Activated CD8-positive, alpha-beta T cell treated with anti-CD3 and anti-CD28 coated beads for 36 hours (primary cell): ENCODE results near the gene LGR4. TPM values are rescaled to one million over a fixed set of nuclear protein-coding genes. Genes with fewer than 3 reads are reported as not detected.

ENCODE experiments used
- ATAC-seq: fragments of 200-7000 bp; cut with Tn5 transposase; one replicate; pipeline ENCODE4 v1.10.0; 2021; ENCODE audit warnings: mild to moderate bottlenecking, moderate library complexity
- CTCF ChIA-PET: fragments of 350-600 bp; sonication (Branson Sonifier 250); formaldehyde crosslinking; loops from one replicate; lab custom pipeline; 2021; ENCODE audit warnings: antibody characterized with exemption; lab: Charles Lee
- POLR2A ChIA-PET: fragments of 350-600 bp; sonication (Branson Sonifier 250); formaldehyde crosslinking; loops from one replicate; lab custom pipeline; 2021; ENCODE audit warnings: antibody characterized with exemption; lab: Charles Lee
- DNase-seq: peaks from one replicate; pipeline ENCODE4 v3.0.0-alpha.2; 2020
- H3K27ac Mint-ChIP-seq: one replicate; pipeline ENCODE4 v1.8.0; 2021; ENCODE audit warnings: mild to moderate bottlenecking, mixed read lengths
- H3K27me3 Mint-ChIP-seq: one replicate; pipeline ENCODE4 v1.8.0; 2021; ENCODE audit warnings: mixed read lengths
- H3K36me3 Mint-ChIP-seq: one replicate; pipeline ENCODE4 v1.8.0; 2021; ENCODE audit warnings: low read depth, mixed read lengths
- H3K4me1 Mint-ChIP-seq: one replicate; pipeline ENCODE4 v1.8.0; 2021; ENCODE audit warnings: low read depth, mixed read lengths
- H3K4me3 Mint-ChIP-seq: one replicate; pipeline ENCODE4 v1.8.0; 2021; ENCODE audit warnings: mild to moderate bottlenecking, moderate library complexity, mixed read lengths
- H3K9me3 Mint-ChIP-seq: one replicate; pipeline ENCODE4 v1.8.0; 2021; ENCODE audit warnings: mixed read lengths
- intact Hi-C: fragments of 100-400 bp; cut with micrococcal nuclease; formaldehyde crosslinking; loops from one replicate; pipeline ENCODE4 v1.10.0; 2022
- total RNA-seq, 2 experiments: library from RNA; stranded (reverse); gene quantifications; one replicate each; pipeline ENCODE4 v1.2.3, GENCODE V29; 2021
- TF ChIP-seq, protein P1 (sequence below): fragments of 200-600 bp; IDR thresholded peaks from one replicate; pipeline ENCODE4 v1.8.0; 2022; ENCODE audit warnings: antibody characterized with exemption, mild to moderate bottlenecking

The LGR4 gene
- total RNA-seq, 2 experiments from 2014 or later, result 0.09 TPM; not detected in 1

DNA sequence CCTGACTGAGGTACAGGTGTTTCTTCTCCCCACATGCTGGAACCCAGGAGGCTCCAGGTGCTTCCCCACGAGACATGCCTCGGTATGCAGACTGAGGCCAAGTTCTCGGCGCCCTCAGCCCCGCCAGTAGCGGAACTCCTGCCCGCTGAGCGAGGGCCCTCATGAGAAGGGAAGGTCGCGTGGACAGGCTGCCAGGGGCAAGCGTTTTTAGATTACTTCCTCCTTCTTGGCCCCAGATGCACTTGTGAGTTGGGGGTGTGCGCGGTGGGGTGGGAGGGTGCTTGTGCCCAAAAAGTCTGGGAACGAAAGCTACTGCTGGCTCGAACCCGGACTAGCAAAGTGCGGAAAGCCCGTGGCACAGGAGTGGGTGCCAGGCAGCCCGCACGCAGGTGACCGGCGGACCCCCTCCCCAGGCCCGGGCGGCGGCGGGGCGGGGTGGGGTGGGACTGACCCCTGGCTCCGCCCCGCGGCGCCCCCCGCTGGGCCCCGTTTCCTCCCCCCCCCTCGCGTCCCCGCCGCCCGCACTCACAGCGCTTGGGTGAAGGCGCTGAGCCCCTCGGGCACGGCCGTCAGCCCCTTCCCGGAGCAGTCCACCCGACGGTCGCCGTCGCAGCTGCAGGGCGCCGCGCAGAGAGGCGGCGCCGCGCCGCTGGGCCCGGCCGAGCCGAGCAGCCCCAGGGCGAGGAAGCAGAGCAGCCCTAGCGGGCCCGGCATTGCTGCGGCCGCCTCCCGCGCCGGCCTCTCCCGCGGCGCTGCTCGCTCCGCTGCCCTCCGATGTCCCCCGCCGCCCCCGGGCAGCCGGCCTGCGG, 797 bp downstream of the LGR4 start:
- ATAC-seq, result peak; percentile 67
- H3K4me3 Mint-ChIP-seq, result peak overlapping the region; percentile 69
- no peak overlapping the region for H3K27ac Mint-ChIP-seq
- no peaks in the 10 kb centered on the region for H3K9me3 Mint-ChIP-seq
- DNase-seq, result peak; percentile 21
- H3K27me3 Mint-ChIP-seq, result peaks cover 21% of the 10 kb centered on the region
- H3K36me3 Mint-ChIP-seq, result no peaks in the 10 kb centered on the region
- ChIA-PET CTCF (interaction anchor here (1.1 to 1.6 kb wide), 2 partner anchors 14 to 27 kb away, joined by 5 to 7 read pairs; no protein-coding TSS in a partner anchor), POLR2A (interaction anchor here (1.4 kb wide), 1 partner anchor 10 kb away, joined by 4 read pairs; no protein-coding TSS in a partner anchor)
- TF ChIP-seq, protein P1, sequence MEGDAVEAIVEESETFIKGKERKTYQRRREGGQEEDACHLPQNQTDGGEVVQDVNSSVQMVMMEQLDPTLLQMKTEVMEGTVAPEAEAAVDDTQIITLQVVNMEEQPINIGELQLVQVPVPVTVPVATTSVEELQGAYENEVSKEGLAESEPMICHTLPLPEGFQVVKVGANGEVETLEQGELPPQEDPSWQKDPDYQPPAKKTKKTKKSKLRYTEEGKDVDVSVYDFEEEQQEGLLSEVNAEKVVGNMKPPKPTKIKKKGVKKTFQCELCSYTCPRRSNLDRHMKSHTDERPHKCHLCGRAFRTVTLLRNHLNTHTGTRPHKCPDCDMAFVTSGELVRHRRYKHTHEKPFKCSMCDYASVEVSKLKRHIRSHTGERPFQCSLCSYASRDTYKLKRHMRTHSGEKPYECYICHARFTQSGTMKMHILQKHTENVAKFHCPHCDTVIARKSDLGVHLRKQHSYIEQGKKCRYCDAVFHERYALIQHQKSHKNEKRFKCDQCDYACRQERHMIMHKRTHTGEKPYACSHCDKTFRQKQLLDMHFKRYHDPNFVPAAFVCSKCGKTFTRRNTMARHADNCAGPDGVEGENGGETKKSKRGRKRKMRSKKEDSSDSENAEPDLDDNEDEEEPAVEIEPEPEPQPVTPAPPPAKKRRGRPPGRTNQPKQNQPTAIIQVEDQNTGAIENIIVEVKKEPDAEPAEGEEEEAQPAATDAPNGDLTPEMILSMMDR, result no peak
- H3K4me1 Mint-ChIP-seq, result peaks cover 13% of the 10 kb centered on the region
- intact Hi-C loops, result loop anchor here (10.0 kb wide), 1 partner anchor 107 kb away; the partner anchor contains the start of gene CCDC34

DNA sequence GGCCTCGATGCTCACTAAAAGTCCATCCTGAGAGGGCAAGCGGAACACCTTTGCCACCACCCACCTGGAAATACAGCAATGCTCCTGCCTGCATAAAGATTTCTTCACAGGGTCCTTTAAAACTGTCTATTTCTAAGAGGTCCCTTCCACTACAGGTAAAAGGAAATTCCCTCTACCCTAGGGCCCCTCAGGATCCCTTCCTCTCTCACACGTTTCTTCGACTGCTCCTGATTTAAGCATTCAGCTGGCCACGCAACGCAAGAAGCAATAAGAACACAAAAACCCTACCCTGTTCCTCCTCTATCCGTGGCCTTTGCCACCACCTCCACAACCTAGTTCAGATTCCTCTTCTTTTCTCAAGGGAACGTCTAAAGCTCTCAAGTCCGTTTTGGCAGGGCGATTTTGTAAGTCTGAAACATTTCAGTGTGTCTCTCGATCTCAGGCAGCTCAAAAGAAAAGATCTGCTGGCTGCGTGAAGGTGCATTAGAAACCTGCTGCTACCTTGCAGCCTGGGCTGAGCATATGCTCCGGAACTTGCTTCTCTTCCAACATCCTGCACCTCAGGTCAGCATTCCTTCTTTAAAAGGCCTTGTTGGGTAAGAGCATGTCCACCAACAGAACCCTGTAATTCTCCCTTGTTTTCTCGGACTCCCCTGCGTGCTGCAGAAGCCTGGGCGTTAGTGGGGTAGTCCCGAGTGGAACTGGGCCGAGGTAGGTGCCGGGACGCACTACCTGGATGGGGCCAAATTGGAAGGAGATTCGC, 1.6 kb downstream of the LGR4 start:
- Mint-ChIP-seq H3K9me3 (no peaks in the 10 kb centered on the region), H3K27me3 (peaks cover 21% of the 10 kb centered on the region), H3K4me3 (peak overlapping the region; percentile 69), H3K27ac (no peak overlapping the region), H3K36me3 (no peaks in the 10 kb centered on the region), H3K4me1 (peaks cover 13% of the 10 kb centered on the region)
- ChIA-PET POLR2A (interaction anchor here (1.4 kb wide), 1 partner anchor 10 kb away, joined by 4 read pairs; no protein-coding TSS in a partner anchor), CTCF (interaction anchor here (1.1 to 1.6 kb wide), 2 partner anchors 14 to 28 kb away, joined by 5 to 7 read pairs; no protein-coding TSS in a partner anchor)
- intact Hi-C loops, result loop anchor here (10.0 kb wide), 1 partner anchor 106 kb away; the partner anchor contains the start of gene CCDC34
- ATAC-seq (no peak), DNase-seq (no peak)
- TF ChIP-seq, protein P1, result no peak

DNA sequence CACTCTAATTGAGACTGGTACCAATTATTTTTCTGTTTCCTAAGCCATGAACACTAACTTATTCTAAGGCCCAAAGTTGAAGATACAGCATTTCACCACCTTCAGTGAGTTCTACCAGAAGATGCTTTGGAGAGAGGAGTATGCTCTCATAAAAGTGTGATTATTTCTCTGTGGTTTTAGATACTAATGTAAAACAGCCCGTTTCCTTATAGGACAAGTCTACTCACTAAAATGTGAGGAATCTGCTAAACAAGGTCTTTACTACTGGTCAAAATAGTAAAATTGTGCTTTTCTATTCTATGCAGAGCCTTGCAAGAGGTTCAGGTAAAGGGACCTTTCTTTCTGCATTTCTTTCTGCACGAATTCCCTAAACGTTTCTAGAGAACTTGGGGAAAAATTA, 2.4 kb downstream of the LGR4 start:
- Mint-ChIP-seq H3K9me3 (no peaks in the 10 kb centered on the region), H3K27me3 (peaks cover 21% of the 10 kb centered on the region), H3K27ac (no peak overlapping the region), H3K4me3 (no peak overlapping the region), H3K4me1 (peaks cover 13% of the 10 kb centered on the region), H3K36me3 (no peaks in the 10 kb centered on the region)
- intact Hi-C loops, result loop anchor here (10.0 kb wide), 1 partner anchor 105 kb away; the partner anchor contains the start of gene CCDC34
- DNase-seq, result no peak
- ATAC-seq, result no peak
- TF ChIP-seq, protein P1, result no peak
- CTCF ChIA-PET, result no interaction called here
- POLR2A ChIA-PET, result no interaction called here

DNA sequence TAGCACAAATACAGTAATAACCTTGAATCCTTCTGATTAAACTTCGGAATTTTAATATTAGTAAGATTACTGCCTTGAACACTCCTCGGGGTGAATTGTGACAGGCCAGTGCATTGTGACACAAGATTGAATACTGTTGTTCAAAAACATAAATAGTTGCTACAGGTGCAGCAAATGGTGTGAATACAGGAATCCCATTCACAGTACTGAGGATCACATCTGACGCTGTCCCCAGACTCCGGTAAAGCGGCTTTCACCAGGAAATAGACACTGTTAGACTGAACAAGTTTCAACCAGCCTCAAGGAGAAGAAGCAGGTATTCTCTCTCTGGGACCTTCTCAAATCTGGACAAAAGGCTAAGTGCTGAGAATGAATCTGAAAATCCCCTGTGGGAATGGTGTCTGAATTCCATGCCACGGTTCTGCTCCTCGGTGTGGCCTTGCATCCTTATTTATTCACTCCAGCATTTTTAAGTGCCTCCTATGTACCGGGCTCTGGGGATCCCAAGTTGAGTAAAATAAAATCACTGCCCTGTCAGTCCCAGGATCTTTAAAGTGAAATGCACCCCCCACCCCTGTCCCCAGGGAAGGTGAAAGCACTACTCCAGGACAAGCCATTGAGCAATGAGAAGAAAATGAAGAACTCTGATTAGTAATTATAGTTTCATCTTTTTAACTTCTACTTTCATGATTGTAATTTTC, 3.4 kb downstream of the LGR4 start:
- intact Hi-C loops, result no loop called here
- H3K9me3 Mint-ChIP-seq, result no peaks in the 10 kb centered on the region
- H3K4me3 Mint-ChIP-seq, result no peak overlapping the region
- ATAC-seq, result no peak
- ChIA-PET POLR2A (no interaction called here), CTCF (interaction anchor here (1.3 kb wide), 2 partner anchors 17 to 285 kb away, joined by 4 read pairs; no protein-coding TSS in a partner anchor)
- peaks cover 21% of the 10 kb centered on the region for H3K27me3 Mint-ChIP-seq
- TF ChIP-seq, protein P1, result no peak
- H3K36me3 Mint-ChIP-seq, result no peaks in the 10 kb centered on the region
- no peak for DNase-seq
- peaks cover 13% of the 10 kb centered on the region for H3K4me1 Mint-ChIP-seq
- H3K27ac Mint-ChIP-seq, result no peak overlapping the region
